H1 (cell line): ENCODE data around the gene BOLA1. TPM values are rescaled to one million over a fixed set of nuclear protein-coding genes. Genes with fewer than 3 reads are reported as not detected.

Experiments
- CTCF ChIA-PET: fragments of 300-600 bp; sonication (Branson Sonifier 250); formaldehyde crosslinking; loops from one replicate; lab custom pipeline; 2021; ENCODE audit not compliant: partially characterized antibody; lab: Charles Lee
- POLR2A ChIA-PET: fragments of 300-600 bp; sonication (Branson Sonifier 250); formaldehyde crosslinking; loops from one replicate; lab custom pipeline; 2021; ENCODE audit warnings: inconsistent platforms; ENCODE audit not compliant: partially characterized antibody; lab: Charles Lee
- DNase-seq, 2 experiments: peaks; one replicate each; pipeline versions ENCODE4 v3.0.0 to v3.0.0-alpha.2; 2010 to 2022; ENCODE audit warnings: low spot score in 2 of 2, low read depth in 1 of 2, mixed read lengths in 1 of 2
- FAIRE-seq: peaks from 2 replicates; lab custom pipeline; 2011; peaks lifted over from hg19 to GRCh38; lab: Jason Lieb, UNC
- H2AFZ ChIP-seq: 2 replicates; pipeline ENCODE4 v1.8.1; 2012; ENCODE audit warnings: low read length, inconsistent platforms
- H2AK5ac ChIP-seq: 2 replicates; pipeline ENCODE4 v1.6.1; 2013; ENCODE audit warnings: low read depth, low read length
- H2BK120ac ChIP-seq: replicated peaks from 2 replicates; pipeline ENCODE3; 2013; ENCODE audit warnings: low read depth, low read length, inconsistent platforms
- H2BK12ac ChIP-seq: 2 replicates; pipeline ENCODE4 v1.6.1; 2013; ENCODE audit warnings: low read depth, low read length
- H2BK15ac ChIP-seq: 2 replicates; pipeline ENCODE4 v1.6.1; 2013; ENCODE audit warnings: low read length
- H2BK20ac ChIP-seq: 2 replicates; pipeline ENCODE4 v1.6.1; 2013; ENCODE audit warnings: low read length
- H2BK5ac ChIP-seq: 2 replicates; pipeline ENCODE4 v1.6.1; 2013; ENCODE audit warnings: low read depth, low read length
- H3K14ac ChIP-seq: 2 replicates; pipeline ENCODE4 v1.6.1; 2013; ENCODE audit warnings: inconsistent platforms; ENCODE audit not compliant: insufficient read length
- H3K18ac ChIP-seq: 2 replicates; pipeline ENCODE4 v1.6.1; 2013; ENCODE audit warnings: low read length; ENCODE audit errors: extremely low read depth
- H3K23ac ChIP-seq: 2 replicates; pipeline ENCODE4 v1.6.1; 2013; ENCODE audit warnings: inconsistent platforms; ENCODE audit not compliant: insufficient read length
- H3K23me2 ChIP-seq: 2 replicates; pipeline ENCODE4 v1.6.1; 2013; ENCODE audit warnings: low read depth, low read length
- H3K27ac ChIP-seq: 2 replicates; pipeline ENCODE4 v1.6.1; 2011; ENCODE audit warnings: low read depth, low read length, inconsistent platforms
- H3K27me3 ChIP-seq, 4 experiments: replicated peaks in 1 of 4; 1 replicate in 1 of 4; 2 replicates in 3 of 4; pipeline versions ENCODE4 v1.6.1 to v1.8.1; 2011 to 2013; ENCODE audit warnings: low read length in 3 of 4, mild to moderate bottlenecking in 3 of 4, inconsistent platforms in 2 of 4, mixed read lengths in 2 of 4, moderate library complexity in 1 of 4; ENCODE audit not compliant: control insufficient read depth in 3 of 4, insufficient read depth in 3 of 4; ENCODE audit errors: extremely low read depth in 1 of 4
- H3K36me3 ChIP-seq, 4 experiments: 2 replicates each; pipeline versions ENCODE4 v1.6.1 to v1.8.1; 2011 to 2013; ENCODE audit warnings: mild to moderate bottlenecking in 4 of 4, low read length in 3 of 4, moderate library complexity in 2 of 4, control low read depth in 1 of 4, inconsistent platforms in 1 of 4; ENCODE audit not compliant: insufficient read depth in 4 of 4, control insufficient read depth in 2 of 4
- H3K4ac ChIP-seq: replicated peaks from 2 replicates; pipeline ENCODE3; 2013; ENCODE audit warnings: low read length, low read depth, mixed read lengths, inconsistent platforms; ENCODE audit not compliant: insufficient read length
- H3K4me1 ChIP-seq, 4 experiments: replicated peaks in 1 of 4; 1 replicate in 1 of 4; 2 replicates in 3 of 4; pipeline versions ENCODE4 v1.6.1 to v1.8.1; 2011 to 2013; ENCODE audit warnings: low read length in 3 of 4, inconsistent platforms in 2 of 4, mixed read lengths in 1 of 4; ENCODE audit not compliant: insufficient read depth in 4 of 4, control insufficient read depth in 3 of 4
- H3K4me2 ChIP-seq, 2 experiments: 2 replicates each; pipeline versions ENCODE4 v1.6.1 to v1.8.1; 2011 to 2013; ENCODE audit warnings: low read depth in 2 of 2, low read length in 2 of 2, control low read depth in 1 of 2, inconsistent platforms in 1 of 2, mild to moderate bottlenecking in 1 of 2; ENCODE audit not compliant: insufficient read depth in 1 of 2
- H3K4me3 ChIP-seq, 4 experiments: fragments of 200-600, 300-600 bp in 1 of 4; sonication (generic), shearing (Covaris generic), sonication (Bioruptor Twin) in 1 of 4; 2 replicates each; pipeline versions ENCODE4 v1.5.1 to v1.8.1; 2011 to 2016; ENCODE audit warnings: low read length in 4 of 4, low read depth in 3 of 4, control low read depth in 2 of 4, inconsistent platforms in 2 of 4, mild to moderate bottlenecking in 2 of 4, mixed read lengths in 1 of 4, moderate library complexity in 1 of 4; ENCODE audit not compliant: insufficient read depth in 2 of 4; ENCODE audit errors: extremely low read depth in 1 of 4
- H3K56ac ChIP-seq: replicated peaks from 2 replicates; pipeline ENCODE3; 2013; ENCODE audit warnings: low read depth, mild to moderate bottlenecking, mixed read lengths, low read length, inconsistent platforms; ENCODE audit not compliant: insufficient read length
- H3K79me1 ChIP-seq: 2 replicates; pipeline ENCODE4 v1.6.1; 2013; ENCODE audit warnings: low read depth, low read length, control low read depth
- H3K79me2 ChIP-seq, 2 experiments: 2 replicates each; pipeline versions ENCODE4 v1.6.1 to v1.8.1; 2012 to 2013; ENCODE audit warnings: low read length in 2 of 2, mild to moderate bottlenecking in 2 of 2, inconsistent platforms in 1 of 2; ENCODE audit not compliant: insufficient read depth in 2 of 2, control insufficient read depth in 1 of 2
- H3K9ac ChIP-seq, 4 experiments: replicated peaks in 1 of 4; 1 replicate in 1 of 4; 2 replicates in 3 of 4; pipeline versions ENCODE4 v1.6.1 to v1.8.1; 2011 to 2013; ENCODE audit warnings: low read depth in 3 of 4, low read length in 3 of 4, control low read depth in 2 of 4, mild to moderate bottlenecking in 2 of 4, moderate library complexity in 2 of 4, inconsistent platforms in 1 of 4; ENCODE audit errors: extremely low read depth in 1 of 4
- H3K9me3 ChIP-seq, 2 experiments: 2 replicates each; pipeline versions ENCODE4 v1.6.1 to v1.8.1; 2012 to 2013; ENCODE audit warnings: mild to moderate bottlenecking in 2 of 2, moderate library complexity in 2 of 2, control low read depth in 1 of 2, inconsistent platforms in 1 of 2, low read depth in 1 of 2, low read length in 1 of 2, mixed read lengths in 1 of 2; ENCODE audit not compliant: insufficient read depth in 2 of 2
- H4K20me1 ChIP-seq, 2 experiments: replicated peaks in 1 of 2; 2 replicates each; pipeline versions ENCODE3 to v1.8.1; 2011 to 2013; ENCODE audit warnings: inconsistent platforms in 2 of 2, low read length in 2 of 2, mild to moderate bottlenecking in 1 of 2; ENCODE audit not compliant: insufficient read depth in 2 of 2, control insufficient read depth in 1 of 2
- H4K5ac ChIP-seq: 2 replicates; pipeline ENCODE4 v1.6.1; 2013; ENCODE audit warnings: low read length, low read depth, mixed read lengths, inconsistent platforms; ENCODE audit not compliant: insufficient read length
- H4K8ac ChIP-seq: 2 replicates; pipeline ENCODE4 v1.8.0; 2013; ENCODE audit warnings: mild to moderate bottlenecking, moderate library complexity, low read length, inconsistent platforms; ENCODE audit not compliant: insufficient read depth; ENCODE audit errors: extremely low read depth
- H4K91ac ChIP-seq: replicated peaks from 2 replicates; pipeline ENCODE3; 2013; ENCODE audit warnings: low read length, mixed read lengths, inconsistent platforms; ENCODE audit not compliant: insufficient read length
- CTBP2 ChIP-seq: IDR thresholded peaks from 2 replicates; pipeline ENCODE4 v1.7.0; 2011; ENCODE audit warnings: borderline replicate concordance, mild to moderate bottlenecking, moderate library complexity, mixed read lengths, low read length; ENCODE audit not compliant: insufficient read depth, insufficient read length
- POLR2A ChIP-seq, 2 experiments: IDR thresholded peaks; 1 replicate in 1 of 2; 2 replicates in 1 of 2; pipeline ENCODE4 v1.6.1; 2011; ENCODE audit warnings: low read depth in 2 of 2, low read length in 2 of 2, mild to moderate bottlenecking in 2 of 2; ENCODE audit errors: control extremely low read depth in 1 of 2
- POU5F1 ChIP-seq: IDR thresholded peaks from 2 replicates; pipeline ENCODE4 v1.6.1; 2011; ENCODE audit warnings: low read depth, mild to moderate bottlenecking, low read length, moderate library complexity
- RXRA ChIP-seq: IDR thresholded peaks from 2 replicates; pipeline ENCODE4 v1.6.1; 2011; ENCODE audit warnings: low read depth, mild to moderate bottlenecking, low read length, moderate library complexity; ENCODE audit not compliant: insufficient read depth
- SRF ChIP-seq: IDR thresholded peaks from 2 replicates; pipeline ENCODE4 v1.6.1; 2011; ENCODE audit warnings: mild to moderate bottlenecking, low read depth, low read length, moderate library complexity
- ZNF274 ChIP-seq: IDR thresholded peaks from 2 replicates; pipeline ENCODE4 v1.7.0; 2012; ENCODE audit warnings: low read length, borderline replicate concordance; ENCODE audit errors: extremely low read depth
- WGBS, 2 experiments: shearing (Covaris generic) in 1 of 2; methylation state at CpG; one replicate each; pipeline versions ENCODE4 v1.1.6 to v1.1.7; 2013 to 2015; ENCODE audit warnings: low lambda C conversion rate in 2 of 2, mixed read lengths in 2 of 2, inconsistent platforms in 1 of 2, low coverage in 1 of 2, missing lambda C conversion rate in 1 of 2; ENCODE audit not compliant: insufficient replicate concordance in 2 of 2, insufficient coverage in 1 of 2, insufficient read length in 1 of 2; ENCODE audit errors: extremely low coverage in 1 of 2, missing lambda C conversion rate in 1 of 2; 5-methylcytosine and 5-hydroxymethylcytosine counted together
- polyA plus RNA-seq, 7 experiments: library from polyadenylated mRNA; depleted of rRNA in 3 of 7; stranded (reverse) in 5 of 7; unstranded in 2 of 7; fragments of >200 nt in 5 of 7; fragments of 200-250 nt in 2 of 7; gene quantifications; 1 replicate in 5 of 7; 2 replicates in 1 of 7; 4 replicates in 1 of 7; pipeline versions ENCODE4 v1.2.1 to v1.2.3, GENCODE V29; 2011 to 2013; ENCODE audit warnings: missing spikeins in 2 of 7, mixed read lengths in 2 of 7
- total RNA-seq: library from RNA; stranded (reverse); fragmentation: NEBNext Ultra II Directional; extraction: Animal tissue kit (Norgen Biotek cat#: 25700); gene quantifications from 2 replicates; pipeline ENCODE4 v1.2.1, GENCODE V29; 2021
- TF ChIP-seq, protein P1 (sequence below): IDR thresholded peaks from 2 replicates; pipeline ENCODE4 v1.6.1; 2011; ENCODE audit warnings: low read depth, mild to moderate bottlenecking, low read length; ENCODE audit not compliant: insufficient read depth

Gene BOLA1
- total and polyA plus RNA-seq, 2 of the 8 experiments (the other 6 are each of a cell fraction or from before 2014, with no cell fraction given): 8.1 to 15.4 TPM

DNA sequence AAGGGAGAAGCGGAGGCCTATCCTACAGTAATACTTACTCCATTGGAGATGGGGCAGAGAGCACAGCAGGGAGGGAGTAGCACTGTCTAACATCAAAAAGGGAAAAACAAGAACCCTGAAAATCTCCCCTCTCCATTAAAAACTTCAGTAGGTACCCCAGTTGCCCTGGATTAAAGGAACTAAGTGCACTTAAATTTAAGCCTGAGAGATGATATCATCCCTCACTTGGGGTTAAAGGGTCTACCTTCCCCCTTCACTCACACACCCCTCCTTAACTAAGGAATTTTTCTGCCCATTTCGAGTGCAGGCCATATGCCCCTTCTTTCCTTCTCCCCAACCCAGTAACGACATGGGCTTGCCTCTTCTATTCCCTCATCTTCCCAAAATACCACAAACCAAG is 41.1 kb downstream of the BOLA1 start:
- DNase-seq (no peak), FAIRE-seq (no peak)
- H3K9ac ChIP-seq: no peak overlapping the region
- no peak overlapping the region for H3K4me2 ChIP-seq
- H3K27ac ChIP-seq: no peak overlapping the region
- peaks cover 2% of the 10 kb centered on the region; the same call in 1 of the 2 replicates for H3K23me2 ChIP-seq
- H3K36me3 ChIP-seq: peaks cover 0 to 11% (median 9%) of the 10 kb centered on the region in 4 experiments; a peak in 6 of 8 replicates
- H2BK12ac ChIP-seq: no peak overlapping the region
- 79% methylated on average over 3 of the region's 3 CpGs; no CpG with 5 or more reads in 1 of the 2 experiments for WGBS, 2 experiments
- H2BK5ac ChIP-seq: no peak overlapping the region
- no peak overlapping the region for H3K56ac ChIP-seq
- no peak overlapping the region for H3K23ac ChIP-seq
- no peaks in the 10 kb centered on the region for H3K79me2 ChIP-seq
- no peaks in the 10 kb centered on the region for H3K27me3 ChIP-seq
- H3K9me3 ChIP-seq: no peaks in the 10 kb centered on the region
- no peak overlapping the region for H2AK5ac ChIP-seq
- ChIA-PET POLR2A (interaction anchor here (0.6 to 5.8 kb wide), 3 partner anchors 11 to 247 kb away, joined by 3 to 65 read pairs (median 60); partner anchors contain the start of gene SF3B4), CTCF (interaction anchor here (0.7 to 1.5 kb wide), 3 partner anchors 39 to 222 kb away, joined by 3 to 6 read pairs (median 3); no protein-coding TSS in a partner anchor)
- no peak overlapping the region for H2BK15ac ChIP-seq
- H3K4me3 ChIP-seq: no peak overlapping the region
- H4K8ac ChIP-seq: no peak overlapping the region
- no peaks in the 10 kb centered on the region for H4K20me1 ChIP-seq
- no peak overlapping the region for H2BK20ac ChIP-seq
- H3K79me1 ChIP-seq: no peaks in the 10 kb centered on the region; the same call in 1 of the 2 replicates
- H3K14ac ChIP-seq: no peak overlapping the region
- no peak overlapping the region for H2AFZ ChIP-seq
- H2BK120ac ChIP-seq: no peak overlapping the region
- H4K91ac ChIP-seq: no peak overlapping the region
- H3K4ac ChIP-seq: no peak overlapping the region
- no peak overlapping the region for H3K18ac ChIP-seq
- H4K5ac ChIP-seq: no peak overlapping the region
- H3K4me1 ChIP-seq: peaks cover 5 to 22% (median 13%) of the 10 kb centered on the region in 4 experiments
- TF ChIP-seq ZNF274 (no peak), CTBP2 (no peak), SRF (no peak), POU5F1 (no peak), POLR2A (IDR thresholded peaks at IDR 0.05; ENCODE audit: control extremely low read depth in 1 of 2, low read depth in 2 of 2, low read length in 2 of 2) (no peak), RXRA (no peak)
- TF ChIP-seq, protein P1, sequence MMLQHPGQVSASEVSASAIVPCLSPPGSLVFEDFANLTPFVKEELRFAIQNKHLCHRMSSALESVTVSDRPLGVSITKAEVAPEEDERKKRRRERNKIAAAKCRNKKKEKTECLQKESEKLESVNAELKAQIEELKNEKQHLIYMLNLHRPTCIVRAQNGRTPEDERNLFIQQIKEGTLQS: no peak
